Glutamatergic neuron (in vitro differentiated cells): ENCODE measurements around the gene CERS2. TPM values are rescaled to one million over a fixed set of nuclear protein-coding genes. Genes with fewer than 3 reads are reported as not detected.

Experiments
- DNase-seq: peaks from one replicate; pipeline ENCODE4 v3.0.0; 2022
- H3K27ac Mint-ChIP-seq: one replicate; pipeline ENCODE4 v1.8.0; 2020; ENCODE audit warnings: mild to moderate bottlenecking, mixed read lengths, inconsistent platforms; ENCODE audit not compliant: unreplicated experiment
- H3K27me3 Mint-ChIP-seq: one replicate; pipeline ENCODE4 v1.8.0; 2020; ENCODE audit warnings: mild to moderate bottlenecking, moderate library complexity, mixed read lengths, inconsistent platforms; ENCODE audit not compliant: unreplicated experiment
- H3K36me3 Mint-ChIP-seq: one replicate; pipeline ENCODE4 v1.8.0; 2020; ENCODE audit warnings: mild to moderate bottlenecking, mixed read lengths, inconsistent platforms; ENCODE audit not compliant: unreplicated experiment
- H3K4me1 Mint-ChIP-seq: one replicate; pipeline ENCODE4 v1.8.0; 2020; ENCODE audit warnings: mild to moderate bottlenecking, low read depth, mixed read lengths, inconsistent platforms; ENCODE audit not compliant: unreplicated experiment
- H3K4me3 Mint-ChIP-seq: one replicate; pipeline ENCODE4 v1.8.0; 2020; ENCODE audit warnings: mild to moderate bottlenecking, mixed read lengths, inconsistent platforms; ENCODE audit not compliant: unreplicated experiment
- H3K9me3 Mint-ChIP-seq: one replicate; pipeline ENCODE4 v1.8.0; 2020; ENCODE audit warnings: mild to moderate bottlenecking, moderate library complexity, mixed read lengths, inconsistent platforms; ENCODE audit not compliant: unreplicated experiment
- total RNA-seq: library from RNA; stranded (reverse); fragmentation: NEBNext Ultra II Directional; extraction: Animal tissue kit (Norgen Biotek cat#: 25700); gene quantifications from one replicate; pipeline ENCODE4 v1.2.1, GENCODE V29; 2021; ENCODE audit not compliant: unreplicated experiment
- TF ChIP-seq, protein P1 (sequence below): fragments of 200-600 bp; sonication (generic); IDR thresholded peaks from one replicate; pipeline ENCODE4 v1.5.0; 2021; ENCODE audit not compliant: partially characterized antibody, unreplicated experiment

The CERS2 gene
- total RNA-seq, 1 donor from 2014 or later = 94.2 TPM

DNA sequence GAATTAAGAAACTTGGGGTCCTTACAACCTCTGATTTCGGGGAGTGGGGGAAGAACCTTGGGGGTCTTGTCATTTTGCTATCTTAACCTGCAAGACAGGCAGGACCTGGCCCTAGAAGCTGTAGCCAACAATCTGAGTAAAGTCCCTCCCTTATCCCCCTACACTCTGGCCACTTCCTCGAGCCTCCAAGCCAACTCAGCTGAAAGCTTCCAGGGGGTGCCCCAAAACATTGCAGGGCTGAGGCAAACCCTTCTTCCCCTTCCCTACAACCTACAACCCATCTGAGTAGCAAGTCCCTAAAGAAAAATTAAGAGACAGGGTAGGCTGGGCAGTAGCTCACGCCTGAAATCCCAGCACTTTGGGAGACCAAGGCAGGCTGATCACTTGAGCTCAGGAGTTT, 5.0 kb downstream of the CERS2 start:
- TF ChIP-seq, protein P1, sequence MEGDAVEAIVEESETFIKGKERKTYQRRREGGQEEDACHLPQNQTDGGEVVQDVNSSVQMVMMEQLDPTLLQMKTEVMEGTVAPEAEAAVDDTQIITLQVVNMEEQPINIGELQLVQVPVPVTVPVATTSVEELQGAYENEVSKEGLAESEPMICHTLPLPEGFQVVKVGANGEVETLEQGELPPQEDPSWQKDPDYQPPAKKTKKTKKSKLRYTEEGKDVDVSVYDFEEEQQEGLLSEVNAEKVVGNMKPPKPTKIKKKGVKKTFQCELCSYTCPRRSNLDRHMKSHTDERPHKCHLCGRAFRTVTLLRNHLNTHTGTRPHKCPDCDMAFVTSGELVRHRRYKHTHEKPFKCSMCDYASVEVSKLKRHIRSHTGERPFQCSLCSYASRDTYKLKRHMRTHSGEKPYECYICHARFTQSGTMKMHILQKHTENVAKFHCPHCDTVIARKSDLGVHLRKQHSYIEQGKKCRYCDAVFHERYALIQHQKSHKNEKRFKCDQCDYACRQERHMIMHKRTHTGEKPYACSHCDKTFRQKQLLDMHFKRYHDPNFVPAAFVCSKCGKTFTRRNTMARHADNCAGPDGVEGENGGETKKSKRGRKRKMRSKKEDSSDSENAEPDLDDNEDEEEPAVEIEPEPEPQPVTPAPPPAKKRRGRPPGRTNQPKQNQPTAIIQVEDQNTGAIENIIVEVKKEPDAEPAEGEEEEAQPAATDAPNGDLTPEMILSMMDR = no peak
- H3K27ac Mint-ChIP-seq = no peak overlapping the region
- H3K36me3 Mint-ChIP-seq = peaks cover 10% of the 10 kb centered on the region

DNA sequence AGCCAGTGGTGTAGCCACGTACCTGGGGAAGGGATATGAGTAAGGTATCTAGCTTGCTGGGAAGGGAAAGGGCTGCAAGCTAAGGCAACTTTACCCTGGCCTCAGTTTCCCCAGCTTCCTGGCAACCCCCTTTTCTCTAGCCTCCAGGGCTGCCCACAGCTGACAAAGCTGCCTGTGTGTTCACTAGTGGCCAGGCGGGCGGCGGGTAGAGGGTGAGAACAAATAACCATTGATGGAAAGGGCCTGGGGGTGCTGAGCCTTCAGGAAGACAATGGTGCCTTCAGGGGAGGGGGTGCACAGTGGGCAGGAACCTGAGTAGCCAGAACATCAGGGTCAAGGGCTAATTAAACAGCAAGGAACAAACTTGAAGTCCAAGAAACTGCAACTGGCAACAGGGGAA, 6.1 kb downstream of the CERS2 start:
- H3K27ac Mint-ChIP-seq = peak overlapping the region; percentile 65
- no peak overlapping the region for H3K4me3 Mint-ChIP-seq
- peaks cover 15% of the 10 kb centered on the region for H3K36me3 Mint-ChIP-seq
- TF ChIP-seq, protein P1 = no peak
- H3K9me3 Mint-ChIP-seq = peaks cover 5% of the 10 kb centered on the region
- DNase-seq = no peak
- peaks cover 29% of the 10 kb centered on the region for H3K4me1 Mint-ChIP-seq
- H3K27me3 Mint-ChIP-seq = no peaks in the 10 kb centered on the region

More for the DNA sequence above, 5.0 kb downstream of the CERS2 start:
- no peak overlapping the region for H3K4me3 Mint-ChIP-seq
- peaks cover 29% of the 10 kb centered on the region for H3K4me1 Mint-ChIP-seq
- H3K9me3 Mint-ChIP-seq = peaks cover 5% of the 10 kb centered on the region
- no peaks in the 10 kb centered on the region for H3K27me3 Mint-ChIP-seq
- DNase-seq = no peak

DNA sequence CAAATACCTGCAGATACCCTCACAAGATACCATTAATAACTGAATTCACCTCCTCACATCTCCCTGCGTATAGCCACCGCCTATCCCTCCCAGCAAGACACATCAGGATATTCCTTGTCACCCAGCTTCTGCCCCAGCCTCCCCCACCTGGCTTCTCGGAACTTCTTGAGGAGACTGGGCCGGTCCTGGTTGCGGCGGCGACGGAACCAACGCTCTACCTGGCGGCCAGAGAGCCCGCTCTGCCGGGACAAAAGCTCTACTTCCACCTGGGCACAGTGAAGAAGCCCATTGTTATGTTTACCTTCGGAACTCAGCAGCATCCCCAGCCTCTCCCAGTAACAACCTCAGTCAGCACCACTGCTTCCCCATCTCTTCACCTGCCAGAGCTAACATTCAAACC, 6.7 kb downstream of the CERS2 start:
- no peak for DNase-seq
- Mint-ChIP-seq H3K9me3 (peaks cover 3% of the 10 kb centered on the region), H3K4me1 (peaks cover 25% of the 10 kb centered on the region), H3K27me3 (peaks cover under 1% of the 10 kb centered on the region), H3K36me3 (peaks cover 15% of the 10 kb centered on the region), H3K27ac (no peak overlapping the region), H3K4me3 (no peak overlapping the region)
- TF ChIP-seq, protein P1 = no peak

DNA sequence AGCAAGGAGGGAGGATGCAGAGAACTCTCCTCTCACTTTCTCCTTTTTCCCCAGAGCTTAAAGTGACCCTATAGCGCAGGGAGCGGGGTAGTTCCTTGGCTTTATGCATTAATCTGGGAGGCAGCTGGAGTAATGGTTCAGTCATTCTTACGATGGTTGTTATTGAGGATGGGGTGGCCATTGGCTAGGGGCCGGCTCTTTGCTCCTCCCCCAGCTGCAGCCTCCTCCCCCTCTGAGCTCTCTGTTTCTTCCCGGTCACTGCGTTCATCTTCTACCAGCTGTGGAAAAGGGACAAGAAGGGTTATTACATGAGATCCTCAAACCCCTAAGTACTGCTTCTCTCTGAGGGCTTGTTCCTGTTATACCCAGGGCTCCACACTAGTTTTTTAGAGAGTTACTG, 8.6 kb downstream of the CERS2 start:
- H3K4me1 Mint-ChIP-seq = peaks cover 8% of the 10 kb centered on the region
- peaks cover 15% of the 10 kb centered on the region for H3K36me3 Mint-ChIP-seq
- DNase-seq = no peak
- TF ChIP-seq, protein P1 = no peak
- peaks cover 2% of the 10 kb centered on the region for H3K27me3 Mint-ChIP-seq
- H3K4me3 Mint-ChIP-seq = no peak overlapping the region
- no peak overlapping the region for H3K27ac Mint-ChIP-seq
- H3K9me3 Mint-ChIP-seq = peaks cover 2% of the 10 kb centered on the region

DNA sequence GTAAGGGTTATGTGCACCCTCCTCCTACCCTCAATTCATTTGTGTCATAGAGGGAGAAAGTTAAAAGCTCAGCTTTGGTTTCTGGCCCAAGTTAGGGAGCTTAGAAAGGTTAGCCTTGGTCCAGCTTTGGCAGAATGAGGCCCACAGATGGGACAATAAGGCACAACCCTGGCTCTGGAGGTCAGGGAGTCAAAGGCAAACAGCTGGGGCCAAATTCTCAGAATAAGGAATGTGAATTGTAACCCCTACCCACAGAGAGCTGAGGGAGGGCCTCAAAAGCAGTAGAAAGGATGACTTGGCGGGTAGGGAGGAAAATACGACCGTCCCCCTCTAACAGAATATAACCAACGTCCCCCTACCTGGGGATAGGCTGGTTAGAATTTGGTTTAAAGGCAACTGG, 9.0 kb downstream of the CERS2 start:
- H3K36me3 Mint-ChIP-seq = peaks cover 15% of the 10 kb centered on the region
- no peak overlapping the region for H3K4me3 Mint-ChIP-seq
- peaks cover 2% of the 10 kb centered on the region for H3K27me3 Mint-ChIP-seq
- TF ChIP-seq, protein P1 = no peak
- no peak overlapping the region for H3K27ac Mint-ChIP-seq
- H3K4me1 Mint-ChIP-seq = peaks cover 4% of the 10 kb centered on the region
- H3K9me3 Mint-ChIP-seq = peaks cover 2% of the 10 kb centered on the region
- DNase-seq = no peak
